Stimulated activated CD8-positive, alpha-beta memory T cell treated with anti-CD3 and anti-CD28 coated beads, Interleukin-2, amount 100 ng/mL, for 1 hour (primary cell): ENCODE results near the gene SPACA7.

ENCODE experiments used
- DNase-seq, 2 donors: peaks; one replicate each; pipeline ENCODE4 v3.0.0-alpha.2; 2020; ENCODE audit warnings: low read depth in 2 of 2

The SPACA7 gene

DNA sequence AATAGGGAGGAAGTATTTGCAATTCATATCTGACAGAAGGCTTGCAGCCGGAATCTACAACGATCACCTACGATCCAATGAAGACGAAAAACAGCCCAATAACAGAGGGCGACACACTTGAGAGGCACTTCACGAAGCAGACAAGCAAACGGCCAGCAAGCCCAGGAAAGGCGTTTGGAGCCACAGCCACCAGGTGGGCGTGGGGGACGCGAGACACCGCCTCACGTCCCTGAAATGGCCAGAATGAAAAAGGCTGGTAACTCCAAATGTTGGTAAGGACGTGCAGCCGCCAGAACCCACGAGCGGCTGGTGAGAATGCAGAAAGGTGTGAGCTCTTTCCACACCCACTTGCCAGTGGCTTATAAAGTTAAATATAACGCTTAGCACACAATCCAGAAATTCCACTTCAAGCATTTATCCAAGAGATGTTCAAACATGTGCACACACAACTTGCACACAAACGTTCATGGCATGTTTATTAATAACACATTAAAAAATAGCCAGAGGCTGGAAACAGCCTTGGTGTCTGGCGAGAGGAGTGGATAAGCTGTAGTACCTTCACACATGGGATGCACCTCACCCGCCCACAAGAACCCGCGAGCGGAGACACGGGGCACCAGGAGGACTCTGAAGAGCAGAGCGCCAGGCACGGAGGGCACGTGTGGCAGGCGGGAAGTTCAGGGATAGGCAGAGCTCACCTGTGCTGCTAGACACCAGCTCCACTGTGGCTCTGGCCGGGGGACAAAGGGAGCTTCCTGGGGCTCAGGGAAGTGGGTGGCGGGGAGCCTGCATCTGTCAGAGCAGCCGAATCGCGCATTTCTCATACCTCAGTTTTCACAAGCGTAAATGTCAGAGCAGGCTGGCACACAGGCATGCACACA lies 89.3 kb downstream of the SPACA7 start:
- DNase-seq = no peak

DNA sequence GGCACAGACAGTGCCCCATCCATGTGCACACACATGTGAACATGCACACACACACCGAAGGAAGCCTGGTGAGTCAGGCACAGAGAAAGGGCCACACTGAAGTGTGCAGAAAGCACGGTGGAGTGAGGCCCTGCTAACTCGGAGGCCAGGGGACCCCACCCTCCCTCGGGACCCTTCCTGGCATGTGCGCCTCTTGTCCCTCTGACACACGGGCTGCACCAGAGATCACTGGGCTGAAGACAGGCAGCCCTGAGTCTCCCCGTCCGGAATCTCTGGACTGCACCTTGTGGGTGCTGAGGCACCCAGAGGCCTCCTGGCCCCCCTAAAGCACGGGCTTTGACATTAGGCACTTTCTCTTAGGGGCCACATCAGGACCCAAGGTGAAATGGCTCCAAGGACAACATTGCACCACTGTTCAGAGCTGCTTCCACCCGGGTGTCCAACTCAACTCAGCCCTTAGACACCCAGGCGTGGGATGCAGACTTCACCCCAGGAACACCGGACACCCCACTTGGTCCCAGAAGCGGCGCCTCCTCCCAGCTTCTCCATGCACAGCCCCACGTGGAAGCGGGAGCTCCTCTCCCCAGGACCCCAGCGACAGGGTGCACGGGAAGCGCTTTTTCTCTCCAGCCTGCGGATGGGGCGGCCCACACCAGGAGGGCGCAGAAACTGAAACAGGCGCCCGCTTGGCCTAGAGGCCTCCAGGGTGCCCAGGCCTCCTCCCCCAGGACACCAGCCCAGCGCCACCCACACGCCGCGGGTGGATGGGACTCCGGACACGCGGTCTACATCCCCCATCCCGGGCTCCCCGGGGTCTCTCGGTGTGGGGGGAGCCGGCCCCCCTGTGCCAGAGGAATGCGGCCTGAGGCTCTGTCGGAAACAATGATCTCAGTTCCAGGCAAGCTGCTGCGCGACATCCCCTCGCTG lies 90.2 kb downstream of the SPACA7 start:
- DNase-seq = no peak

DNA sequence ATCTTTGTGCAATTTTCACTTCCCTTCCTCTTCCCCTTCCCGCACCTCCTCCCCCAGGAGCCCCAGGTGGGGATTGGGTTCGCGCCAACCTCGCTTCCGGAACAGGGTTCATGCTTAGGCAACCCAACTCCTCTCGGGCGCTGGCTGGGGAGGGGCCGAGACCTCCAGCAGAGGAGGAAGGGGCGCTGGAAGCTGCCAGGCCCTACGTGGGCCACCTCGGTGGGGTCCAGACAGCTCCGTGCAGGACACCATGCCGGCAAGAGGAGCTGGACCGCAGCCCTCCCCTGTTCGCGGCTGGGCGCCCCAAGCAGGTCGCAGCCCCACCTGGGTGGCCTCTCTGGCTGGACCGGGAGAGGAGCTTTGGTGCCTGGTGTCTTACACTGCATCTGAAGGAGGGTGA lies 91.1 kb downstream of the SPACA7 start:
- DNase-seq = no peak

DNA sequence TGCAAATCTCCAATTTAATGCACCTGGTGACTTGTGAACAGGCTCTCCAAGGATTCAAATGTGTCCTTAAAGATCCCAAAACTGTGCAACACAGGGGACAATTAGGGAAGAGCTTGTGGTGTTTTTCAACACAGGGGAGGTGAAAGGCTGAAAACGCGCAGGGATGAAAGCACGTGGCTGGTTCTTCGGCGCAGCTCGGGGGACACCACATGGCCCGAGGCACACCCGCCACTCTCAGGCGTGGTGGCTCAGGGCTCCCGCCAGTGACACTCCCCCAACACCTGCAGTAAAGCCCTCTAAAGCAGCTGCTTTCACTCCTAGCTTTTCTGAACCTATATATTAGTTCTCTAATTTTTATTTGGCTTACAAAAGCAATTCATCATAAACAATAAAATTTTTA lies 91.9 kb downstream of the SPACA7 start:
- DNase-seq = no peak

DNA sequence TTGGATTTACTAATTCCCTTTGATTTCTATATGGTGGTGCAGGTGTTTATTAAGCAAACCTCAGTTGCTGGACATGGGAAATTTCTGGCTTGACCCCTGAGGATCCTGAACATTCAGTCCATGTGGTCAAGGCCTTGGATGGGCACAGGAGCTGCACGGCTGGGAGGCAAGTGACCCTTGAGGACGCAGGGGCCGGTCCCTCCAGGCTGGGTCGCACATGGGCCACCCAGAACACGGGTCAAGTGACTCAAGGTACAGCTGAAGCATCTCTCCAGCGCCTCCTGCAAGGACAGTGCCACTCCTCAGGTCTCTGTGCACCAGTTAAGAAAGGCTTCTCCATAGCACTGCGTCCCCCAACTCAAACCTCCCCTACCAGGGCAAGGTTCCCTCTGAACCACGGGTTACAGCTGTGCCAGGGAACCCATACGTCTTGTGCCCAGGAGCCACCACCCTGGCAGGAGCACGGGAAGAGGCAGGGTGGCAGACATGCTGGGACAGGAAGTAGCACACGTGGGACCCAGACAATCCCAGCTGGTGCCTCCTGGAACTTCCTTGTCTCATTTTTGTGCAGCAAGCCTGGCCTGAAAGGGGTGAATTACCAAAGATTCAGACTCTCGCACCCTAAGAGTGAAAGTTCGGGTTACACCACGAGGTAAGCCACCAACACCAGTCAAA lies 93.1 kb downstream of the SPACA7 start:
- no peak for DNase-seq

DNA sequence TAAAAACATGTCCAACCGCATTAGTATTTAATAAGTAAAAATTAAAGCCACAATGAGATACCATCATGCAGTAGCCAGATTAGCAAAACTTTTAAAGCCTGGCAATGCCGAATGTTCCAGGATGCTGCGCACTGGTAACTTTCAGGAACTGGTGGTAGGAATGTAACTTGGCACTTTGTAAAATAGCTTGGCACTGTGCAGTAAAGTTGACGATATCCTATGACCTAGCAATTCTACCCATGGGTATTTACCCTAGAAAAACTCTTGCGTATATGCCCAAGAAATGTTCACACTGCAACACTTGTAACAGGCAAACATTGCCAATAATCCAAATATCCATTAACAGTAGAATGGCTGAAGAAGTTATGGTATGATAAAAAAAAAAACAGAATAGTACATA lies 97.7 kb downstream of the SPACA7 start:
- no peak for DNase-seq

DNA sequence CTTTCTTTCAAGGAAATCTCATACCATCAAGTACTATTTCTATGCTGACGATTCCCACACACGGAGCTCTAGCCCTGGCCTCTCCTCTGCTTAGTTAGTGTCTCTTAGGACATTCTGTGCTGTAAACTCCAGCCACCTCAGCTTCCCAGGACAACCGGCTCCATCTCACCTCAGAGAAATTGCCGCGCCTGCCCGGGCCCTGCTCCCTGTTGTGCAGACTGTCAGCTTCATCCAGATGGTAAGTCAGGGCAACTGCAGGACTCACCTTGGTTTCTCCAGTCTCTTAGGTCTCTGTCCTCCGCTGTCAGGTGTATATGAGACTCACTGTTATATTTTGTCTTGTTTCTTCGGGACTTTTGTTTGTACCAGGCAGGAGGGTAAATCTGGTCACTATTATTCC lies 98.7 kb downstream of the SPACA7 start:
- DNase-seq = no peak

DNA sequence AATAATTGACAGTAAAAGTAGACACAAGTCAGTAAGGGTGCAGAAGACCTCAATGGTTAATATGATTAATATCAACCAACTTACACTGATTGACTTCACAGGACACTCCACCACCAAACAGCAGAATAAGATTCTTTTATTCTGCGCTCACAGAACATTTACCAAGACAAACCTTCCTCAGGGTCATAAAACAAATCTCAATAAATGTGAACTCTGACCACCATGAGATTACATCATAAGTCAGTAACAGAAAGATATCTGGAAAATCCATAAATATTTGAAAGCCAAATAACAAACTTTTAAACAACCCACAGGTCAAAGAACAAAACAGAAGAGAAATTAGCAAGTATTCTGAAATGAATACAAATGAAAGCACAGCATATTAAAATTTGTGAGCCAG lies 99.7 kb downstream of the SPACA7 start:
- no peak for DNase-seq

DNA sequence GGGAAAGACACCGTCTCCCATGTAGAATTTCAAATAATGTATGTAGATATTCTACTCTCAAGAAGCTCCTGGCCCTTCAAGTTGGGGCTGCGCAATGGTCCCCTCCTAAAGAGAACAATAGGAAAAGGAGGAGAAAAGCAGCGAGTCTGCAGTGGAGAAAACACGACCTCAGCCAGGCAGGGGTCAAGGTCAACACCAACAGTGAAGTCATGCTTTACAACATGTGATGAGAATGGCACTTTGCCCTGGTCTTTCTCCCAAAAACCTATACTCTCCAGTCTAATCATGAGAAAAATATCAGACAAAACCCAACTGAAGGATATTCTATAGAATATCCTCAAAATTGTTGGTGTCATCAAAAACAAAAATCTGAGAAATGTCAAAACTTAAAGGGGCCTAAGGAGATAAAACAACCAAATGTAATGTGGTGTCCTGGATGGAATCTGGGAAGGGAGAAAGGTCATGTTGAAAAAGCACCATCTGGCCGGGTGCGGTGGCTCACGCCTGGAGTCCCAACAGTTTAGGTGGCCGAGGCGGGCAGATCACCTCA lies 101.0 kb downstream of the SPACA7 start:
- DNase-seq = no peak

DNA sequence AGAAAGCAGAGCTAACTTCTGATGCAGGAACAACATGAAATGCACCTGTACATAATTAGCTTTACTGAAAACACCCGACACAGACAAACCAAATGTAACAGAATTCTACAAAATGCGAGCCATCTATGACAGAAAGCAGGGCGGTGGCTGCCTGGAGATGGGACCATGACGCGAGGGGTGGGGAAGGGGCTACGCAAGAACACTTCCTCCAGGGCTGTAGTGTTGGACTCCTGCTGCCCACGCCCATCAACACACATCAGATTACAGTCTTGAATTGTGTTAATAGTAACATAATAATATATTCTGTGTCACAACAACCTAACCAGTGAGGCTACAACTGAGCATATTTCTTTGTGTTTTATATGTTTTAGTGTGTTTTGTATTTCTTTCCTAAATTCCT lies 103.2 kb downstream of the SPACA7 start:
- no peak for DNase-seq

DNA sequence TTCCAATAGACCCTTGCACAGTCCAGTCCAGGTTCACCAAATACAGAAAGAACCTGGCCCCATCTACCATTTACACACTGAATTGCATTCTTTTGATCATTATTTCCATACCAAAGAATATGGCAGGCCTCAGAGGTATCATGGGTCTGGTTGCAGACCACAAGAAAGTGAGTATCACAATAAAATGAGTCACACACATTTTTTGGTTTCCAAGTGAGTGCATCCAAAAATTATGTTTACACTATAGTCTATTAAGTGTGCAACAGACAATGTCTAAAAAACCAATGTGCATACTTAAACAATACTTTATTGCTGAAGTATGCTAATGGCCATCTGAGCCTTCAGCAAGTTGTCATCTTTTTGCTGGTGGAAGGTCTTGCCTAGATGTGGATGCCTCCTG lies 105.3 kb downstream of the SPACA7 start:
- no peak for DNase-seq

DNA sequence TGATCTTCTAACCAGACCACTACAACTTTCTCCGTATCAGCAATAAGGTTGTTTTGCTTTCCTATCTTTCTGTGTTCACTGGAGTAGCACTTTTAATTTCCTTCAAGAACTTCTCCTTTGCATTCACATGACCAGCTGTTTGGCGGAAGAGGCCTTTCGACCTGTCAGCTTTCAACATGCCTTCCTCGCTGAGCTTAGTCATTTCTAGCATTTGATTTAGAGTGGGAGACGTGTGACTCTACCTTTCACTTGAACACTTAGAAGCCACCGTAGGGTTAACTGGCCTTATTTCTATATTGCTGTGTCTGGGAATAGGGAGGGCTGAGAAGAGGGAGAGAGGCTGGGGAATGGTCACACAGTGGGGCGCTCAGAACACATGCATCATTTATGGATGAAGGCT lies 107.1 kb downstream of the SPACA7 start:
- no peak for DNase-seq
